K562 (cell line): ENCODE results near the gene SH2D4B. TPM values are rescaled to one million over a fixed set of nuclear protein-coding genes. Genes with fewer than 3 reads are reported as not detected.

Source experiments
- ATAC-seq: fragments of 200-7000 bp; cut with Tn5 transposase; 3 replicates; pipeline ENCODE4 v1.9.1; 2020; ENCODE audit warnings: moderate library complexity
- BruUV-seq: library from RNA; stranded (reverse); fragments of 400-500 nt; replicated peaks from 2 replicates; lab custom pipeline; 2021; lab: Mats Ljungman, UMichigan
- CTCF ChIA-PET: fragments of 300-600 bp; formaldehyde crosslinking; extraction: SDS; loops from one replicate; lab custom pipeline; 2021; ENCODE audit warnings: low intra/inter-chr PET ratio; lab: Yijun Ruan, JAX
- POLR2A ChIA-PET: fragments of 300-600, 350-650 bp; sonication (Branson Sonifier 250); formaldehyde crosslinking; extraction: SDS; loops from one replicate; lab custom pipeline; 2021; ENCODE audit warnings: antibody characterized with exemption, inconsistent platforms; lab: Yijun Ruan, JAX
- DNase-seq, 4 experiments: peaks; one replicate each; pipeline versions ENCODE4 v3.0.0 to v3.0.0-alpha.2; 2011 to 2018; ENCODE audit warnings: low spot score in 3 of 4, mixed read lengths in 3 of 4; ENCODE audit errors: extremely low read depth in 1 of 4
- FAIRE-seq: peaks from 2 replicates; lab custom pipeline; 2011; peaks lifted over from hg19 to GRCh38; lab: Jason Lieb, UNC
- H2AFZ ChIP-seq: 2 replicates; pipeline ENCODE4 v1.6.0; 2011; ENCODE audit warnings: low read depth, low read length, control low read depth, inconsistent platforms
- H3K27ac ChIP-seq: fragments of 200-600 bp; 3 replicates; pipeline ENCODE4 v1.8.0; 2011; ENCODE audit warnings: low read depth, mild to moderate bottlenecking, control low read depth, inconsistent platforms, low read length, moderate library complexity, mixed read lengths; ENCODE audit errors: extremely low read depth
- H3K27me3 ChIP-seq, 2 experiments: fragments of 300-600 bp in 1 of 2; 2 replicates in 1 of 2; 3 replicates in 1 of 2; pipeline versions ENCODE4 v1.6.0 to v1.8.0; 2011; ENCODE audit warnings: inconsistent platforms in 2 of 2, low read length in 2 of 2, mild to moderate bottlenecking in 1 of 2, mixed read lengths in 1 of 2, moderate library complexity in 1 of 2; ENCODE audit not compliant: control insufficient read depth in 2 of 2, insufficient read depth in 2 of 2
- H3K36me3 ChIP-seq: fragments of 300-600 bp; 3 replicates; pipeline ENCODE4 v1.8.0; 2011; ENCODE audit warnings: mild to moderate bottlenecking, low read length, inconsistent platforms; ENCODE audit not compliant: control insufficient read depth, insufficient read depth
- H3K4me1 ChIP-seq, 2 experiments: fragments of 200-600 bp in 1 of 2; replicated peaks in 1 of 2; 2 replicates in 1 of 2; 3 replicates in 1 of 2; pipeline versions ENCODE4 v1.5.1 to v1.8.0; 2011; ENCODE audit warnings: inconsistent platforms in 2 of 2, low read length in 2 of 2, mild to moderate bottlenecking in 1 of 2, mixed read lengths in 1 of 2, moderate library complexity in 1 of 2; ENCODE audit not compliant: control insufficient read depth in 2 of 2, insufficient read depth in 2 of 2
- H3K4me2 ChIP-seq: 2 replicates; pipeline ENCODE4 v1.6.1; 2011; ENCODE audit warnings: low read length, control low read depth, inconsistent platforms, mixed read lengths; ENCODE audit not compliant: insufficient read depth
- H3K4me3 ChIP-seq: fragments of 200-600 bp; sonication (generic), shearing (Covaris generic); 2 replicates; pipeline ENCODE4 v1.5.1; 2016; ENCODE audit warnings: control low read depth, inconsistent platforms
- H3K79me2 ChIP-seq: fragments of 200-600 bp; 3 replicates; pipeline ENCODE4 v1.8.0; 2011; ENCODE audit warnings: low read length, inconsistent platforms; ENCODE audit not compliant: control insufficient read depth, insufficient read depth
- H3K9ac ChIP-seq, 2 experiments: 2 replicates each; pipeline versions ENCODE4 v1.6.0 to v1.6.1; 2011; ENCODE audit warnings: low read depth in 2 of 2, low read length in 2 of 2, control low read depth in 1 of 2, inconsistent platforms in 1 of 2, mild to moderate bottlenecking in 1 of 2, mixed read lengths in 1 of 2; ENCODE audit not compliant: insufficient read depth in 1 of 2
- H3K9me1 ChIP-seq: one replicate; pipeline ENCODE4 v1.6.0; 2011; ENCODE audit warnings: inconsistent platforms, mild to moderate bottlenecking, low read length, moderate library complexity; ENCODE audit not compliant: control insufficient read depth, insufficient read depth
- H3K9me3 ChIP-seq: replicated peaks from 2 replicates; pipeline ENCODE4 v1.5.1; 2011; ENCODE audit warnings: low read depth, low read length, inconsistent platforms; ENCODE audit not compliant: control insufficient read depth, insufficient read depth
- H4K20me1 ChIP-seq: replicated peaks from 2 replicates; pipeline ENCODE4 v1.6.1; 2011; ENCODE audit warnings: low read length, inconsistent platforms, mixed read lengths; ENCODE audit not compliant: control insufficient read depth, insufficient read depth
- ARHGAP35 ChIP-seq: fragments of 450-650 bp; IDR thresholded peaks from 2 replicates; pipeline ENCODE4 v1.6.1; 2018; ENCODE audit not compliant: partially characterized antibody
- ESRRA ChIP-seq: fragments of 450-650 bp; IDR thresholded peaks from 2 replicates; pipeline ENCODE4 v1.6.1; 2014; ENCODE audit warnings: low read depth, mild to moderate bottlenecking, moderate library complexity, borderline replicate concordance
- GATAD2A ChIP-seq: fragments of 450-650 bp; IDR thresholded peaks from 2 replicates; pipeline ENCODE4 v1.6.1; 2017
- MBD2 ChIP-seq: sonication (generic); IDR thresholded peaks from 2 replicates; pipeline ENCODE4 v1.6.1; 2016; ENCODE audit warnings: low read depth, borderline replicate concordance
- NUFIP1 ChIP-seq: fragments of 450-650 bp; IDR thresholded peaks from 2 replicates; pipeline ENCODE4 v1.6.1; 2018; ENCODE audit not compliant: partially characterized antibody
- RAD51 ChIP-seq: fragments of 450-650 bp; IDR thresholded peaks from 2 replicates; pipeline ENCODE4 v1.7.1; 2016; ENCODE audit warnings: low read depth, mild to moderate bottlenecking, borderline replicate concordance
- SMARCA5 ChIP-seq: fragments of 450-650 bp; IDR thresholded peaks from 2 replicates; pipeline ENCODE4 v1.6.1; 2016
- SRSF7 ChIP-seq: fragments of 200-400 bp; formaldehyde crosslinking; optimal IDR thresholded peaks from 2 replicates; pipeline ENCODE3; 2017; ENCODE audit warnings: mild to moderate bottlenecking, low read depth, low read length
- TBL1XR1 ChIP-seq, 2 experiments: IDR thresholded peaks; 2 replicates each; pipeline ENCODE4 v1.6.1; 2012; ENCODE audit warnings: improper control_type of control experiment in 2 of 2, low read length in 2 of 2, mild to moderate bottlenecking in 1 of 2
- ZNF184 ChIP-seq: sonication (generic); formaldehyde crosslinking; IDR thresholded peaks from 2 replicates; pipeline ENCODE4 v1.5.0; 2020; ENCODE audit warnings: missing genetic modification reagents
- ZNF354B ChIP-seq: fragments of 250-450 bp; sonication (Bioruptor Pico); IDR thresholded peaks from 2 replicates; pipeline ENCODE4 v1.4.0; 2020
- WGBS: fragments of 100-300 bp; shearing (Covaris generic); methylation state at CpG from one replicate; pipeline ENCODE4 v1.1.6; 2016; ENCODE audit warnings: low coverage, mixed read lengths; ENCODE audit not compliant: insufficient coverage; ENCODE audit errors: missing lambda C conversion rate; 5-methylcytosine and 5-hydroxymethylcytosine counted together
- in situ Hi-C: fragments of 300-500 bp; cut with MboI; formaldehyde crosslinking; loops from 4 replicates; pipeline ENCODE4 v1.15.0; 2018; ENCODE audit warnings: inconsistent platforms, mixed read lengths
- intact Hi-C: fragments of 100-400 bp; cut with micrococcal nuclease; formaldehyde crosslinking; loops from 2 replicates; pipeline ENCODE4 v1.14.2; 2022
- polyA plus RNA-seq, 8 experiments: library from polyadenylated mRNA; depleted of rRNA in 4 of 8; stranded (reverse) in 5 of 8; unstranded in 3 of 8; fragments of >200 nt; fragmentation: Nextera tagmentation in 2 of 8; fragmentation: Illumina TruSeq in 1 of 8; extraction: Ambion mirVana in 2 of 8; extraction: Trizol in 1 of 8; gene quantifications; 2 replicates each; pipeline versions ENCODE4 v1.2.1 to v1.2.3, GENCODE V29; 2011 to 2014; ENCODE audit warnings: inconsistent platforms in 1 of 8, missing spikeins in 1 of 8
- total RNA-seq, 7 experiments: library from RNA; depleted of rRNA in 6 of 7; stranded (reverse); fragments of >200 nt in 6 of 7; fragmentation: Illumina TruSeq in 2 of 7; extraction: Trizol in 2 of 7; gene quantifications; 2 replicates each; pipeline versions ENCODE4 v1.2.1 to v1.2.3, GENCODE V29; 2011 to 2021; ENCODE audit warnings: low replicate concordance in 1 of 7
- TF ChIP-seq, protein P1 (sequence below), 2 experiments: fragments of 150-350 bp in 1 of 2; IDR thresholded peaks; 2 replicates each; pipeline ENCODE4 v1.6.1; 2012 to 2016; ENCODE audit warnings: low read depth in 2 of 2, low read length in 2 of 2, mild to moderate bottlenecking in 1 of 2, moderate library complexity in 1 of 2
- TF ChIP-seq, protein P2 (sequence below): fragments of 250-450 bp; sonication (Bioruptor Pico); IDR thresholded peaks from 2 replicates; pipeline ENCODE4 v1.8.0; 2021; ENCODE audit warnings: mild to moderate bottlenecking, moderate library complexity
- TF ChIP-seq, protein P3 (sequence below): fragments of 250-450 bp; sonication (Bioruptor Pico); IDR thresholded peaks from 2 replicates; pipeline ENCODE4 v1.5.0; 2021
- TF ChIP-seq, protein P4 (sequence below), 2 experiments: fragments of 450-650 bp; IDR thresholded peaks; 2 replicates each; pipeline ENCODE4 v1.6.1; 2016
- TF ChIP-seq, protein P5 (sequence below): sonication (generic); formaldehyde crosslinking; IDR thresholded peaks from 2 replicates; pipeline ENCODE4 v1.8.0; 2022; ENCODE audit warnings: mild to moderate bottlenecking, missing genetic modification reagents

SH2D4B gene
- total and polyA plus RNA-seq, 9 of the 15 experiments (the other 6 are each of a cell fraction or from before 2014, with no cell fraction given), result 0.03 to 0.14 (median 0.04) TPM; not detected in 4

DNA sequence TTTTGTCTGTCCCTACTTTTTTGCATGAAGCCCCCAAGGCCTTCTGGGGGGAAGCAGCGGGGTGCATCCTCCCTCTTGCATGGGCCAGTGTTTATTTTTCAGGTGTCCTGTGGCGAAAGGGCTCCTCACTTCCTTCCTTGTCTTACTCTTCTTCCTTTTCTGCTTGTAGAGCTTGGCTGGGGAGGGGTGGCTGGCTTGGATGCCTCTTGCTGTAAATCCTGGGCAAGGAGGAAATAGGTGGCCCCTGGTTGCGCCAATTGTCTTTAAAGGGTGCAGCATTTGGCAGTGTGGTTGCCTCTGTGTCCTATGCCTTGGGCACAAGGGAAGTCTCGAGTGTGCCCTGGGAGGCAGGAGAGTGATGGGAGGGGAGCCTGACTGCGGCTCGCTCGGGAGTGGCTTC lies 95.0 kb downstream of the SH2D4B start:
- TF ChIP-seq NUFIP1, result no peak
- TF ChIP-seq, protein P1, sequence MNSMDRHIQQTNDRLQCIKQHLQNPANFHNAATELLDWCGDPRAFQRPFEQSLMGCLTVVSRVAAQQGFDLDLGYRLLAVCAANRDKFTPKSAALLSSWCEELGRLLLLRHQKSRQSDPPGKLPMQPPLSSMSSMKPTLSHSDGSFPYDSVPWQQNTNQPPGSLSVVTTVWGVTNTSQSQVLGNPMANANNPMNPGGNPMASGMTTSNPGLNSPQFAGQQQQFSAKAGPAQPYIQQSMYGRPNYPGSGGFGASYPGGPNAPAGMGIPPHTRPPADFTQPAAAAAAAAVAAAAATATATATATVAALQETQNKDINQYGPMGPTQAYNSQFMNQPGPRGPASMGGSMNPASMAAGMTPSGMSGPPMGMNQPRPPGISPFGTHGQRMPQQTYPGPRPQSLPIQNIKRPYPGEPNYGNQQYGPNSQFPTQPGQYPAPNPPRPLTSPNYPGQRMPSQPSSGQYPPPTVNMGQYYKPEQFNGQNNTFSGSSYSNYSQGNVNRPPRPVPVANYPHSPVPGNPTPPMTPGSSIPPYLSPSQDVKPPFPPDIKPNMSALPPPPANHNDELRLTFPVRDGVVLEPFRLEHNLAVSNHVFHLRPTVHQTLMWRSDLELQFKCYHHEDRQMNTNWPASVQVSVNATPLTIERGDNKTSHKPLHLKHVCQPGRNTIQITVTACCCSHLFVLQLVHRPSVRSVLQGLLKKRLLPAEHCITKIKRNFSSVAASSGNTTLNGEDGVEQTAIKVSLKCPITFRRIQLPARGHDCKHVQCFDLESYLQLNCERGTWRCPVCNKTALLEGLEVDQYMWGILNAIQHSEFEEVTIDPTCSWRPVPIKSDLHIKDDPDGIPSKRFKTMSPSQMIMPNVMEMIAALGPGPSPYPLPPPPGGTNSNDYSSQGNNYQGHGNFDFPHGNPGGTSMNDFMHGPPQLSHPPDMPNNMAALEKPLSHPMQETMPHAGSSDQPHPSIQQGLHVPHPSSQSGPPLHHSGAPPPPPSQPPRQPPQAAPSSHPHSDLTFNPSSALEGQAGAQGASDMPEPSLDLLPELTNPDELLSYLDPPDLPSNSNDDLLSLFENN (IDR thresholded peaks at IDR 0.05; ENCODE audit: low read depth in 2 of 2, low read length in 2 of 2), result no peak
- no peak for TF ChIP-seq ZNF184 (CRISPR knock-in tag)
- no peak for TF ChIP-seq SRSF7
- TF ChIP-seq, protein P2, sequence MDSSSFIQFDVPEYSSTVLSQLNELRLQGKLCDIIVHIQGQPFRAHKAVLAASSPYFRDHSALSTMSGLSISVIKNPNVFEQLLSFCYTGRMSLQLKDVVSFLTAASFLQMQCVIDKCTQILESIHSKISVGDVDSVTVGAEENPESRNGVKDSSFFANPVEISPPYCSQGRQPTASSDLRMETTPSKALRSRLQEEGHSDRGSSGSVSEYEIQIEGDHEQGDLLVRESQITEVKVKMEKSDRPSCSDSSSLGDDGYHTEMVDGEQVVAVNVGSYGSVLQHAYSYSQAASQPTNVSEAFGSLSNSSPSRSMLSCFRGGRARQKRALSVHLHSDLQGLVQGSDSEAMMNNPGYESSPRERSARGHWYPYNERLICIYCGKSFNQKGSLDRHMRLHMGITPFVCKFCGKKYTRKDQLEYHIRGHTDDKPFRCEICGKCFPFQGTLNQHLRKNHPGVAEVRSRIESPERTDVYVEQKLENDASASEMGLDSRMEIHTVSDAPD (CRISPR knock-in tag), result no peak
- TF ChIP-seq, protein P3, sequence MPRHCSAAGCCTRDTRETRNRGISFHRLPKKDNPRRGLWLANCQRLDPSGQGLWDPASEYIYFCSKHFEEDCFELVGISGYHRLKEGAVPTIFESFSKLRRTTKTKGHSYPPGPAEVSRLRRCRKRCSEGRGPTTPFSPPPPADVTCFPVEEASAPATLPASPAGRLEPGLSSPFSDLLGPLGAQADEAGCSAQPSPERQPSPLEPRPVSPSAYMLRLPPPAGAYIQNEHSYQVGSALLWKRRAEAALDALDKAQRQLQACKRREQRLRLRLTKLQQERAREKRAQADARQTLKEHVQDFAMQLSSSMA (CRISPR knock-in tag), result no peak
- TF ChIP-seq ZNF354B (CRISPR knock-in tag), result no peak
- TF ChIP-seq RAD51, result no peak
- TF ChIP-seq, protein P4, sequence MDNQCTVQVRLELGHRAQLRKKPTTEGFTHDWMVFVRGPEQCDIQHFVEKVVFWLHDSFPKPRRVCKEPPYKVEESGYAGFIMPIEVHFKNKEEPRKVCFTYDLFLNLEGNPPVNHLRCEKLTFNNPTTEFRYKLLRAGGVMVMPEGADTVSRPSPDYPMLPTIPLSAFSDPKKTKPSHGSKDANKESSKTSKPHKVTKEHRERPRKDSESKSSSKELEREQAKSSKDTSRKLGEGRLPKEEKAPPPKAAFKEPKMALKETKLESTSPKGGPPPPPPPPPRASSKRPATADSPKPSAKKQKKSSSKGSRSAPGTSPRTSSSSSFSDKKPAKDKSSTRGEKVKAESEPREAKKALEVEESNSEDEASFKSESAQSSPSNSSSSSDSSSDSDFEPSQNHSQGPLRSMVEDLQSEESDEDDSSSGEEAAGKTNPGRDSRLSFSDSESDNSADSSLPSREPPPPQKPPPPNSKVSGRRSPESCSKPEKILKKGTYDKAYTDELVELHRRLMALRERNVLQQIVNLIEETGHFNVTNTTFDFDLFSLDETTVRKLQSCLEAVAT (IDR thresholded peaks at IDR 0.05), result no peak
- TF ChIP-seq SMARCA5, result no peak
- TF ChIP-seq TBL1XR1 (IDR thresholded peaks at IDR 0.05; ENCODE audit: low read length in 2 of 2), result no peak
- no peak for TF ChIP-seq GATAD2A
- no peak for TF ChIP-seq ESRRA
- TF ChIP-seq, protein P5, sequence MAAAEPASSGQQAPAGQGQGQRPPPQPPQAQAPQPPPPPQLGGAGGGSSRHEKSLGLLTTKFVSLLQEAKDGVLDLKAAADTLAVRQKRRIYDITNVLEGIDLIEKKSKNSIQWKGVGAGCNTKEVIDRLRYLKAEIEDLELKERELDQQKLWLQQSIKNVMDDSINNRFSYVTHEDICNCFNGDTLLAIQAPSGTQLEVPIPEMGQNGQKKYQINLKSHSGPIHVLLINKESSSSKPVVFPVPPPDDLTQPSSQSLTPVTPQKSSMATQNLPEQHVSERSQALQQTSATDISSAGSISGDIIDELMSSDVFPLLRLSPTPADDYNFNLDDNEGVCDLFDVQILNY, result no peak
- TF ChIP-seq MBD2, result no peak
- TF ChIP-seq ARHGAP35, result no peak
- H4K20me1 ChIP-seq, result no peaks in the 10 kb centered on the region
- FAIRE-seq (no peak), ATAC-seq (no peak), DNase-seq (no peak)
- intact Hi-C loops, result no loop called here
- no peaks in the 10 kb centered on the region for H3K4me1 ChIP-seq
- no peaks in the 10 kb centered on the region for H3K36me3 ChIP-seq
- no peak overlapping the region for H3K4me2 ChIP-seq
- no peak overlapping the region for H3K9ac ChIP-seq
- H3K9me3 ChIP-seq, result no peaks in the 10 kb centered on the region
- in situ Hi-C loops, result no loop called here
- H2AFZ ChIP-seq, result no peak overlapping the region
- 4% methylated on average over 7 of the region's 7 CpGs for WGBS
- H3K27ac ChIP-seq, result no peak overlapping the region
- H3K9me1 ChIP-seq, result no peaks in the 10 kb centered on the region
- ChIA-PET POLR2A (no interaction called here), CTCF (no interaction called here)
- 0 out of 5 replicates have a peak, but pooled peaks cover 0 to 12% of the 10 kb centered on the region in 2 experiments for H3K27me3 ChIP-seq
- no TSS peak for BruUV-seq
- no peak overlapping the region for H3K4me3 ChIP-seq
- H3K79me2 ChIP-seq, result no peaks in the 10 kb centered on the region
